ENCODE data around the gene RACK1.

The RACK1 gene

DNA sequence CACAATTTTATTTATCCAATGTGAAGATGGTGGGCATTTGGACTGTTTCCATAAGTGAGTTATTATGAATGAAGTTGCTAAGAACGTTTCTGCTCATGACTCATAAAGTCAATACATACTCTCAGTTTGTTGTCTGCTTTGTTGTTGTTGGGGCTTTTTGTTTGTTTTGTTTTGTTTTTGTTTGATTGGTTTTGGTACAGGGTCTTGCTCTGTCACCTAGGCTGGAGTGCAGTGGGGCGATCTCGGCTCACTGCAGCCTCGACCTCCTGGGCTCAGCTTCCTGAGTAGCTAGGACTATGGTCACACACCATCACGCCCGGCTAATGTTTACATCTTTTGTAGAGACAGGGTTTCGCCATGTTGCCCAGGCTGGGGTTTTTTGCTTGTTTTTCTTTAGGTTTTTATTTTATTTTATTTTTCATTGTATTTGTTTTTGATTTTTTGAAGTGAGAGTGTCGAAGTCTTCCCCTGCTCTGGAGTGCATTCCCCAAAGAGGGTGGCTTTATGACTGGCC is 56.7 kb downstream of the RACK1 start:
- 0 out of 2 replicates have a peak, but pooled peaks cover 2% of the 10 kb centered on the region for H3K27me3 ChIP-seq (ENCODE audit: control insufficient read depth, low read length)
- peak overlapping the region; percentile 80 for H3K27ac ChIP-seq (ENCODE audit: low read depth, low read length)
- H3K9me2 ChIP-seq (replicated peaks; ENCODE audit: control insufficient read depth, low read length) = no peaks in the 10 kb centered on the region
- no peaks in the 10 kb centered on the region for H4K20me1 ChIP-seq (ENCODE audit: control insufficient read depth, insufficient read depth, low read depth, low read length)
- peak overlapping the region; percentile 94 for H3K4me3 ChIP-seq (ENCODE audit: low read length)
- peaks cover 52% of the 10 kb centered on the region for H3K4me1 ChIP-seq (ENCODE audit: control insufficient read depth, low read length)
- no peaks in the 10 kb centered on the region for H3K36me3 ChIP-seq (ENCODE audit: control insufficient read depth, low read length)
- no peaks in the 10 kb centered on the region; the same call in 1 of the 2 replicates for H3K79me2 ChIP-seq (ENCODE audit: control insufficient read depth, low read length)
- peak overlapping the region; percentile 98 for H3K4me2 ChIP-seq (ENCODE audit: low read length)
- H3F3A ChIP-seq (ENCODE audit: control insufficient read depth, insufficient read depth) = peaks cover 33% of the 10 kb centered on the region
- H3K9me3 ChIP-seq (ENCODE audit: control insufficient read depth, insufficient read depth, low read length) = no peaks in the 10 kb centered on the region
- TF ChIP-seq EZH2phosphoT487 (IDR thresholded peaks at IDR 0.05; ENCODE audit: borderline replicate concordance, low read length) = no peak
- TF ChIP-seq, protein P1, sequence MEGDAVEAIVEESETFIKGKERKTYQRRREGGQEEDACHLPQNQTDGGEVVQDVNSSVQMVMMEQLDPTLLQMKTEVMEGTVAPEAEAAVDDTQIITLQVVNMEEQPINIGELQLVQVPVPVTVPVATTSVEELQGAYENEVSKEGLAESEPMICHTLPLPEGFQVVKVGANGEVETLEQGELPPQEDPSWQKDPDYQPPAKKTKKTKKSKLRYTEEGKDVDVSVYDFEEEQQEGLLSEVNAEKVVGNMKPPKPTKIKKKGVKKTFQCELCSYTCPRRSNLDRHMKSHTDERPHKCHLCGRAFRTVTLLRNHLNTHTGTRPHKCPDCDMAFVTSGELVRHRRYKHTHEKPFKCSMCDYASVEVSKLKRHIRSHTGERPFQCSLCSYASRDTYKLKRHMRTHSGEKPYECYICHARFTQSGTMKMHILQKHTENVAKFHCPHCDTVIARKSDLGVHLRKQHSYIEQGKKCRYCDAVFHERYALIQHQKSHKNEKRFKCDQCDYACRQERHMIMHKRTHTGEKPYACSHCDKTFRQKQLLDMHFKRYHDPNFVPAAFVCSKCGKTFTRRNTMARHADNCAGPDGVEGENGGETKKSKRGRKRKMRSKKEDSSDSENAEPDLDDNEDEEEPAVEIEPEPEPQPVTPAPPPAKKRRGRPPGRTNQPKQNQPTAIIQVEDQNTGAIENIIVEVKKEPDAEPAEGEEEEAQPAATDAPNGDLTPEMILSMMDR (IDR thresholded peaks at IDR 0.05; ENCODE audit: low read depth, low read length, poor library complexity, severe bottlenecking) = no peak

Data from DOHH2 (cell line).